H9 (cell line): Measurements from ENCODE around the gene DYRK1A. TPM values are rescaled to one million over a fixed set of nuclear protein-coding genes. Genes with fewer than 3 reads are reported as not detected.

Experiments used
- DNase-seq: peaks from one replicate; pipeline ENCODE4 v3.0.0-alpha.2; 2017
- H2AFZ ChIP-seq: one replicate; pipeline ENCODE4 v1.6.1; 2013; ENCODE audit warnings: mild to moderate bottlenecking, low read length, control low read depth, moderate library complexity
- H2AK5ac ChIP-seq: 2 replicates; pipeline ENCODE4 v1.6.1; 2013; ENCODE audit warnings: low read length, control low read depth, mixed read lengths; ENCODE audit not compliant: insufficient read length
- H2BK120ac ChIP-seq: one replicate; pipeline ENCODE4 v1.6.1; 2013; ENCODE audit warnings: low read depth, mild to moderate bottlenecking, low read length, control low read depth, inconsistent platforms; ENCODE audit not compliant: poor library complexity, severe bottlenecking
- H2BK12ac ChIP-seq: 2 replicates; pipeline ENCODE4 v1.6.1; 2013; ENCODE audit warnings: low read length, control low read depth, mixed read lengths, low read depth; ENCODE audit not compliant: insufficient read length
- H2BK15ac ChIP-seq: 2 replicates; pipeline ENCODE4 v1.6.1; 2013; ENCODE audit warnings: low read depth, low read length, control low read depth
- H2BK20ac ChIP-seq: one replicate; pipeline ENCODE4 v1.6.1; 2013; ENCODE audit warnings: low read depth, mild to moderate bottlenecking, low read length, control low read depth, inconsistent platforms; ENCODE audit not compliant: poor library complexity, severe bottlenecking
- H2BK5ac ChIP-seq: 2 replicates; pipeline ENCODE4 v1.6.1; 2013; ENCODE audit warnings: low read length, control low read depth, mixed read lengths; ENCODE audit not compliant: insufficient read length
- H3K14ac ChIP-seq: 2 replicates; pipeline ENCODE4 v1.6.1; 2013; ENCODE audit warnings: low read length, control low read depth; ENCODE audit not compliant: insufficient read depth
- H3K18ac ChIP-seq: 2 replicates; pipeline ENCODE4 v1.6.1; 2013; ENCODE audit warnings: low read depth, mild to moderate bottlenecking, mixed read lengths, low read length, control low read depth; ENCODE audit not compliant: insufficient read length
- H3K23ac ChIP-seq: 2 replicates; pipeline ENCODE4 v1.6.1; 2013; ENCODE audit warnings: low read length, control low read depth, mixed read lengths, low read depth; ENCODE audit not compliant: insufficient read length
- H3K23me2 ChIP-seq: 2 replicates; pipeline ENCODE4 v1.6.1; 2013; ENCODE audit warnings: low read depth, mild to moderate bottlenecking, mixed read lengths, low read length, control low read depth; ENCODE audit not compliant: insufficient read length, poor library complexity, severe bottlenecking
- H3K27ac ChIP-seq: 2 replicates; pipeline ENCODE4 v1.5.1; 2013; ENCODE audit warnings: low read length, control low read depth, mixed read lengths, low read depth; ENCODE audit not compliant: insufficient read length
- H3K27me3 ChIP-seq: 2 replicates; pipeline ENCODE4 v1.6.1; 2013; ENCODE audit warnings: low read length, control low read depth, inconsistent platforms; ENCODE audit not compliant: insufficient read depth
- H3K4ac ChIP-seq: 2 replicates; pipeline ENCODE4 v1.6.1; 2013; ENCODE audit warnings: low read depth, mild to moderate bottlenecking, control low read depth, inconsistent platforms, low read length, moderate library complexity
- H3K4me1 ChIP-seq: 2 replicates; pipeline ENCODE4 v1.6.1; 2013; ENCODE audit warnings: low read length, control low read depth, inconsistent platforms; ENCODE audit not compliant: insufficient read depth
- H3K4me2 ChIP-seq: 2 replicates; pipeline ENCODE4 v1.6.1; 2013; ENCODE audit warnings: low read length, control low read depth, mixed read lengths; ENCODE audit not compliant: insufficient read length, insufficient read depth
- H3K56ac ChIP-seq: 2 replicates; pipeline ENCODE4 v1.6.1; 2013; ENCODE audit warnings: low read depth, mild to moderate bottlenecking, mixed read lengths, low read length, control low read depth; ENCODE audit not compliant: insufficient read length
- H3K79me1 ChIP-seq: 2 replicates; pipeline ENCODE4 v1.6.1; 2013; ENCODE audit warnings: low read depth, mild to moderate bottlenecking, moderate library complexity, low read length, control low read depth, inconsistent platforms; ENCODE audit not compliant: insufficient read depth, poor library complexity, severe bottlenecking
- H3K79me2 ChIP-seq: 2 replicates; pipeline ENCODE4 v1.6.1; 2013; ENCODE audit warnings: low read length, control low read depth, inconsistent platforms; ENCODE audit not compliant: insufficient read depth
- H3K9ac ChIP-seq: 2 replicates; pipeline ENCODE4 v1.6.1; 2013; ENCODE audit warnings: low read length, control low read depth, mixed read lengths; ENCODE audit not compliant: insufficient read length; ENCODE audit errors: extremely low read depth
- H3K9me3 ChIP-seq: one replicate; pipeline ENCODE4 v1.6.1; 2013; ENCODE audit warnings: low read depth, low read length, inconsistent platforms; ENCODE audit not compliant: control insufficient read depth
- H3T11ph ChIP-seq: one replicate; pipeline ENCODE4 v1.6.1; 2013; ENCODE audit warnings: mild to moderate bottlenecking, low read length, control low read depth, inconsistent platforms
- H4K20me1 ChIP-seq: one replicate; pipeline ENCODE4 v1.6.1; 2013; ENCODE audit not compliant: control insufficient read depth, insufficient read length, insufficient read depth
- H4K5ac ChIP-seq: 2 replicates; pipeline ENCODE4 v1.6.1; 2013; ENCODE audit warnings: low read depth, mild to moderate bottlenecking, mixed read lengths, low read length, control low read depth; ENCODE audit not compliant: insufficient read length
- H4K8ac ChIP-seq: replicated peaks from 2 replicates; pipeline ENCODE4 v1.6.1; 2013; ENCODE audit warnings: low read length, control low read depth, mixed read lengths, low read depth; ENCODE audit not compliant: insufficient read length
- H4K91ac ChIP-seq: 2 replicates; pipeline ENCODE4 v1.6.1; 2013; ENCODE audit warnings: low read depth, mild to moderate bottlenecking, moderate library complexity, mixed read lengths, low read length, control low read depth; ENCODE audit not compliant: insufficient read length
- H3K27ac Mint-ChIP-seq, 3 experiments: 2 replicates in 2 of 3; 3 replicates in 1 of 3; pipeline ENCODE4 v1.8.0; 2020 to 2021; ENCODE audit warnings: mixed read lengths in 3 of 3, mild to moderate bottlenecking in 1 of 3, moderate library complexity in 1 of 3
- H3K27me3 Mint-ChIP-seq: 2 replicates; pipeline ENCODE4 v1.8.0; 2021; ENCODE audit warnings: low read depth, mild to moderate bottlenecking, moderate library complexity, mixed read lengths
- H3K36me3 Mint-ChIP-seq, 3 experiments: 2 replicates in 2 of 3; 3 replicates in 1 of 3; pipeline ENCODE4 v1.8.0; 2020 to 2021; ENCODE audit warnings: low read depth in 3 of 3, mixed read lengths in 3 of 3; ENCODE audit not compliant: insufficient read depth in 1 of 3
- H3K4me1 Mint-ChIP-seq, 2 experiments: 2 replicates each; pipeline ENCODE4 v1.8.0; 2020; ENCODE audit warnings: mixed read lengths in 2 of 2
- H3K4me3 Mint-ChIP-seq, 2 experiments: 2 replicates in 1 of 2; 3 replicates in 1 of 2; pipeline ENCODE4 v1.8.0; 2020 to 2021; ENCODE audit warnings: mild to moderate bottlenecking in 2 of 2, mixed read lengths in 2 of 2, moderate library complexity in 1 of 2
- H3K9me3 Mint-ChIP-seq, 2 experiments: 2 replicates in 1 of 2; 3 replicates in 1 of 2; pipeline ENCODE4 v1.8.0; 2020; ENCODE audit warnings: mild to moderate bottlenecking in 2 of 2, mixed read lengths in 2 of 2, moderate library complexity in 1 of 2
- CTCF ChIP-seq: fragments of 200-600 bp; sonication (generic); conservative IDR thresholded peaks from 3 replicates; pipeline ENCODE4 v1.8.0; 2021; ENCODE audit warnings: antibody characterized with exemption, mild to moderate bottlenecking
- WGBS: extraction: QIAGEN DNeasy Blood & Tissue Kit; methylation state at CpG from one replicate; pipeline ENCODE4 v1.1.7; 2013; ENCODE audit warnings: missing lambda C conversion rate, low lambda C conversion rate, mixed read lengths; ENCODE audit not compliant: insufficient read length; ENCODE audit errors: extremely low coverage; 5-methylcytosine and 5-hydroxymethylcytosine counted together
- total RNA-seq: library from RNA; stranded (reverse); gene quantifications from 2 replicates; pipeline ENCODE4 v1.2.1, GENCODE V29; 2021

Gene DYRK1A
- total RNA-seq, 1 experiment from 2014 or later, result 73.6 TPM

GRCh38 chr21:37527103-37527502 is 160.5 kb downstream of the DYRK1A start:
- Histone ChIP-seq H2BK5ac (no peak overlapping the region), H2AK5ac (no peak overlapping the region), H3K79me1 (no peaks in the 10 kb centered on the region), H4K20me1 (no peaks in the 10 kb centered on the region), H3K23me2 (no peaks in the 10 kb centered on the region), H4K5ac (no peak overlapping the region), H3K9me3 (no peaks in the 10 kb centered on the region), H3K4ac (no peak overlapping the region), H3K4me2 (no peak overlapping the region), H3K4me1 (0 out of 2 replicates have a peak, but pooled peaks cover 2% of the 10 kb centered on the region), H3K9ac (no peak overlapping the region), H3K79me2 (no peaks in the 10 kb centered on the region), H2BK20ac (no peak overlapping the region), H4K8ac (no peak overlapping the region), H2BK12ac (no peak overlapping the region), H3K56ac (no peak overlapping the region), H2BK15ac (no peak overlapping the region), H3K23ac (no peak overlapping the region), H3K27me3 (no peaks in the 10 kb centered on the region), H3T11ph (no peak overlapping the region), H3K18ac (no peak overlapping the region), H4K91ac (no peak overlapping the region), H3K27ac (no peak overlapping the region), H2AFZ (no peak overlapping the region), H2BK120ac (no peak overlapping the region), H3K14ac (no peak overlapping the region)
- no CpG with 5 or more reads among the region's 6 CpGs for WGBS
- Mint-ChIP-seq H3K4me3 (no peak overlapping the region), H3K36me3 (no peaks in the 10 kb centered on the region), H3K27ac (peak overlapping the region in 1 of 3 experiments; percentile 76; a peak in 1 of 7 replicates), H3K4me1 (peaks cover 7 to 20% of the 10 kb centered on the region in 2 experiments), H3K9me3 (no peaks in the 10 kb centered on the region), H3K27me3 (no peaks in the 10 kb centered on the region; the same call in 1 of the 2 replicates)
- no peak for DNase-seq
- TF ChIP-seq CTCF, result no peak
